HCT116 (cell line): ENCODE data around the gene SNX13. TPM values are rescaled to one million over a fixed set of nuclear protein-coding genes. Genes with fewer than 3 reads are reported as not detected.

Experiments used
- ATAC-seq: fragments of 200-7000 bp; cut with Tn5 transposase; 2 replicates; pipeline ENCODE4 v1.9.1; 2020; ENCODE audit warnings: mild to moderate bottlenecking, moderate library complexity
- BruUV-seq: library from RNA; stranded (reverse); fragments of 400-500 nt; replicated peaks from 2 replicates; lab custom pipeline; 2021; lab: Mats Ljungman, UMichigan
- CTCF ChIA-PET: fragments of 300-600 bp; sonication (Branson Sonifier 250); formaldehyde crosslinking; loops from one replicate; lab custom pipeline; 2021; ENCODE audit warnings: antibody characterized with exemption; lab: Charles Lee
- POLR2A ChIA-PET: fragments of 300-600, 350-600 bp; sonication (Branson Sonifier 250); formaldehyde crosslinking; loops from one replicate; lab custom pipeline; 2021; ENCODE audit warnings: antibody characterized with exemption; lab: Charles Lee
- RAD21 ChIA-PET, 2 experiments: fragments of 300-600 bp; sonication (Branson Sonifier 250); formaldehyde crosslinking; loops; one replicate each; lab custom pipeline; 2023; ENCODE audit warnings: low total read pairs in 2 of 2; ENCODE audit not compliant: uncharacterized antibody in 2 of 2, unreplicated experiment in 2 of 2, low non-redundant PET in 1 of 2; lab: Charles Lee
- DNase-seq: peaks from one replicate; pipeline ENCODE4 v3.0.0-alpha.2; 2010; ENCODE audit warnings: low read depth, low spot score
- H2AFZ ChIP-seq: fragments of 200-600 bp; shearing (Covaris generic), sonication (generic); 2 replicates; pipeline ENCODE4 v1.6.1; 2017; ENCODE audit warnings: low read depth, mixed run types, mixed read lengths, antibody characterized with exemption, low read length; ENCODE audit not compliant: poor library complexity, severe bottlenecking
- H3K27ac ChIP-seq: 2 replicates; pipeline ENCODE4 v1.5.1; 2012; ENCODE audit warnings: low read depth, low read length
- H3K27me3 ChIP-seq: fragments of 200-600 bp; sonication (generic); 2 replicates; pipeline ENCODE4 v1.6.1; 2016; ENCODE audit warnings: mixed run types, low read length, mixed read lengths; ENCODE audit not compliant: insufficient read depth
- H3K36me3 ChIP-seq, 2 experiments: fragments of 200-500 bp in 1 of 2; fragments of 200-600 bp in 1 of 2; sonication (Bioruptor generic) in 1 of 2; sonication (generic) in 1 of 2; 2 replicates each; pipeline versions ENCODE4 v1.5.1 to v1.6.1; 2014 to 2016; ENCODE audit warnings: low read length in 2 of 2, inconsistent platforms in 1 of 2, mixed read lengths in 1 of 2, mixed run types in 1 of 2; ENCODE audit not compliant: insufficient read depth in 2 of 2, control insufficient read depth in 1 of 2
- H3K4me1 ChIP-seq, 2 experiments: fragments of 200-600 bp in 1 of 2; sonication (generic) in 1 of 2; 2 replicates each; pipeline versions ENCODE4 v1.5.1 to v1.6.1; 2012 to 2017; ENCODE audit warnings: low read length in 2 of 2, inconsistent platforms in 1 of 2, mild to moderate bottlenecking in 1 of 2, mixed read lengths in 1 of 2, mixed run types in 1 of 2, moderate library complexity in 1 of 2; ENCODE audit not compliant: insufficient read depth in 2 of 2, control insufficient read depth in 1 of 2
- H3K4me2 ChIP-seq: fragments of 200-600 bp; sonication (generic); 2 replicates; pipeline ENCODE4 v1.6.1; 2017; ENCODE audit warnings: mixed run types, low read length, mixed read lengths
- H3K4me3 ChIP-seq, 2 experiments: fragments of 200-600 bp in 1 of 2; sonication (generic) in 1 of 2; replicated peaks in 1 of 2; 2 replicates each; pipeline ENCODE4 v1.5.1; 2011 to 2016; ENCODE audit warnings: low read length in 2 of 2, control low read depth in 1 of 2, low read depth in 1 of 2, mild to moderate bottlenecking in 1 of 2, mixed read lengths in 1 of 2, mixed run types in 1 of 2
- H3K79me2 ChIP-seq: fragments of 200-600 bp; sonication (generic); 2 replicates; pipeline ENCODE4 v1.6.1; 2017; ENCODE audit warnings: mild to moderate bottlenecking, mixed run types, low read length, moderate library complexity, mixed read lengths; ENCODE audit not compliant: insufficient read depth
- H3K9ac ChIP-seq: fragments of 200-600 bp; sonication (generic); 2 replicates; pipeline ENCODE4 v1.6.1; 2016; ENCODE audit warnings: low read length, mixed read lengths
- H3K9me2 ChIP-seq: fragments of 200-600 bp; sonication (generic), shearing (Covaris generic); 2 replicates; pipeline ENCODE4 v1.6.1; 2017; ENCODE audit warnings: mixed run types, mild to moderate bottlenecking, moderate library complexity; ENCODE audit not compliant: insufficient read depth
- H3K9me3 ChIP-seq, 2 experiments: fragments of 200-500 bp in 1 of 2; fragments of 200-600 bp in 1 of 2; sonication (Bioruptor generic) in 1 of 2; sonication (generic) in 1 of 2; 2 replicates each; pipeline ENCODE4 v1.6.1; 2014 to 2017; ENCODE audit warnings: low read length in 2 of 2, mixed read lengths in 2 of 2, inconsistent platforms in 1 of 2, low read depth in 1 of 2, mild to moderate bottlenecking in 1 of 2, mixed run types in 1 of 2, moderate library complexity in 1 of 2; ENCODE audit not compliant: control insufficient read depth in 1 of 2, insufficient read depth in 1 of 2
- H4K20me1 ChIP-seq: fragments of 200-600 bp; sonication (generic), shearing (Covaris generic); 2 replicates; pipeline ENCODE4 v1.6.1; 2017; ENCODE audit warnings: mixed run types, mild to moderate bottlenecking, moderate library complexity; ENCODE audit not compliant: insufficient read depth
- CEBPB ChIP-seq: IDR thresholded peaks from 2 replicates; pipeline ENCODE4 v1.6.1; 2012; ENCODE audit warnings: low read depth
- EZH2phosphoT487 ChIP-seq: fragments of 200-600 bp; IDR thresholded peaks from 2 replicates; pipeline ENCODE4 v1.6.1; 2018; ENCODE audit warnings: antibody characterized with exemption, borderline replicate concordance
- SIN3A ChIP-seq: IDR thresholded peaks from 2 replicates; pipeline ENCODE4 v1.6.1; 2012; ENCODE audit warnings: low read depth
- intact Hi-C: fragments of 100-400 bp; cut with micrococcal nuclease; formaldehyde crosslinking; loops from 2 replicates; pipeline ENCODE4 v1.10.0; 2022
- total RNA-seq: library from RNA; stranded (reverse); gene quantifications from one replicate; pipeline ENCODE4 v1.2.1, GENCODE V29; 2021; ENCODE audit not compliant: unreplicated experiment
- TF ChIP-seq, protein P1 (sequence below), 3 experiments: fragments of 200-600 bp in 1 of 3; sonication (generic) in 1 of 3; IDR thresholded peaks in 2 of 3; conservative IDR thresholded peaks in 1 of 3; 2 replicates each; pipeline ENCODE4 v1.5.1; 2012 to 2017; ENCODE audit warnings: low read depth in 2 of 3, low read length in 2 of 3, antibody characterized with exemption in 1 of 3, borderline replicate concordance in 1 of 3, control low read depth in 1 of 3, mild to moderate bottlenecking in 1 of 3, mixed read lengths in 1 of 3, mixed run types in 1 of 3, moderate library complexity in 1 of 3; ENCODE audit not compliant: insufficient read depth in 1 of 3
- TF ChIP-seq, protein P2 (sequence below): IDR thresholded peaks from 2 replicates; pipeline ENCODE4 v1.6.1; 2012

The SNX13 gene
- total RNA-seq, 1 experiment from 2014 or later: 33.4 TPM

- Histone ChIP-seq H3K27me3 (no peaks in the 10 kb centered on the region), H3K27ac (no peak overlapping the region), H3K4me3 (no peak overlapping the region), H3K4me2 (no peak overlapping the region), H3K9ac (no peak overlapping the region)
- no TSS peak for BruUV-seq
- RAD21 ChIA-PET: no interaction called here
- CTCF ChIA-PET: no interaction called here
- peak; percentile 65 for TF ChIP-seq CEBPB
- TF ChIP-seq, protein P1, sequence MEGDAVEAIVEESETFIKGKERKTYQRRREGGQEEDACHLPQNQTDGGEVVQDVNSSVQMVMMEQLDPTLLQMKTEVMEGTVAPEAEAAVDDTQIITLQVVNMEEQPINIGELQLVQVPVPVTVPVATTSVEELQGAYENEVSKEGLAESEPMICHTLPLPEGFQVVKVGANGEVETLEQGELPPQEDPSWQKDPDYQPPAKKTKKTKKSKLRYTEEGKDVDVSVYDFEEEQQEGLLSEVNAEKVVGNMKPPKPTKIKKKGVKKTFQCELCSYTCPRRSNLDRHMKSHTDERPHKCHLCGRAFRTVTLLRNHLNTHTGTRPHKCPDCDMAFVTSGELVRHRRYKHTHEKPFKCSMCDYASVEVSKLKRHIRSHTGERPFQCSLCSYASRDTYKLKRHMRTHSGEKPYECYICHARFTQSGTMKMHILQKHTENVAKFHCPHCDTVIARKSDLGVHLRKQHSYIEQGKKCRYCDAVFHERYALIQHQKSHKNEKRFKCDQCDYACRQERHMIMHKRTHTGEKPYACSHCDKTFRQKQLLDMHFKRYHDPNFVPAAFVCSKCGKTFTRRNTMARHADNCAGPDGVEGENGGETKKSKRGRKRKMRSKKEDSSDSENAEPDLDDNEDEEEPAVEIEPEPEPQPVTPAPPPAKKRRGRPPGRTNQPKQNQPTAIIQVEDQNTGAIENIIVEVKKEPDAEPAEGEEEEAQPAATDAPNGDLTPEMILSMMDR (IDR thresholded peaks at IDR 0.05 in 2 of 3, conservative IDR thresholded peaks at IDR 0.05 in 1 of 3; ENCODE audit: borderline replicate concordance in 1 of 3, insufficient read depth in 1 of 3, low read depth in 2 of 3, low read length in 2 of 3): no peak
- TF ChIP-seq, all 23 proteins: peak for 1
- POLR2A ChIA-PET: no interaction called here
- Histone ChIP-seq H3K9me3 (no peaks in the 10 kb centered on the region), H3K79me2 (no peaks in the 10 kb centered on the region), H3K36me3 (no peaks in the 10 kb centered on the region), H2AFZ (no peak overlapping the region), H4K20me1 (0 out of 2 replicates have a peak, but pooled peaks cover 3% of the 10 kb centered on the region), H3K9me2 (no peaks in the 10 kb centered on the region), H3K4me1 (no peaks in the 10 kb centered on the region)
- intact Hi-C loops: no loop called here
- ATAC-seq: no peak
- no peak for DNase-seq
These were observed 167.0 kb downstream of the SNX13 start for GRCh38 chr7:17773289-17773626.

DNA sequence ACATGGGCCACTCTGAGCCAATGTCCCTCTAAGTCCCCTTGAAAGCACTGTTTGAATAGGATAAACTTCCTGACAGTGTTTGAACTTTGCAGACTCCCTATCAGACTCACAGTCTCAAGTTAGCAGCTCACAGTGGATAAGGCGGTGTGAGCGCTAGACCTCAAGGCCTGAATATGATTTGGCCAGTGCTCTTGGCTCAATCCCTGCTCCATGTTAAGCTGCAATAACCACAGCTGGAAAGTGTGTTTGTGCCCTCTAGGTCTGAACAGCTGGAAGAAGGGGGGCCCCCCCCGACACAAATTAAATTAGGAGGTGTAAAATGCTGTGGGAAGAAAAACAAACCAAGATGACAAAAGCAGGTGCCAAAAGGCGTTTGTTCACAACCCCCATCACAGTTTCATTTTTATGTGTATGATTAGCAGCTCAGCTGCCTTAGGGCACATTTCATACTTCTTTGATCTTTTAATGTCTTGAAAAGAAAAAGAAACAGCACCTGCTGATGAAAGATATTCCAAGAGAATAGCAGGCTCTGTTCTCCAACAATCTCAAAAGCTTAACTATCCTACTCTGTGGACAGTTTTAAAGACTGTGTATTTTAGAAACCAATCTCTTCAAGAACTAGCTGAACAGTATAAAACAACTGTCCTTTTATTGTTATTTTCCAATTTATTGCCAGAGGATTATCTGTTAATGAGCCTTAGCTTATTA, 167.6 kb downstream of the SNX13 start:
- RAD21 ChIA-PET: no interaction called here
- Histone ChIP-seq H3K36me3 (no peaks in the 10 kb centered on the region), H3K4me2 (no peak overlapping the region), H3K9me3 (no peaks in the 10 kb centered on the region), H3K9me2 (no peaks in the 10 kb centered on the region), H2AFZ (no peak overlapping the region), H3K4me3 (no peak overlapping the region), H3K79me2 (no peaks in the 10 kb centered on the region), H3K4me1 (no peaks in the 10 kb centered on the region), H4K20me1 (no peaks in the 10 kb centered on the region), H3K9ac (no peak overlapping the region), H3K27ac (no peak overlapping the region), H3K27me3 (no peaks in the 10 kb centered on the region)
- TF ChIP-seq EZH2phosphoT487 (no peak), SIN3A (no peak)
- TF ChIP-seq, protein P2, sequence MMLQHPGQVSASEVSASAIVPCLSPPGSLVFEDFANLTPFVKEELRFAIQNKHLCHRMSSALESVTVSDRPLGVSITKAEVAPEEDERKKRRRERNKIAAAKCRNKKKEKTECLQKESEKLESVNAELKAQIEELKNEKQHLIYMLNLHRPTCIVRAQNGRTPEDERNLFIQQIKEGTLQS: no peak
- intact Hi-C loops: no loop called here
- ATAC-seq: no peak
- BruUV-seq: no TSS peak
- DNase-seq: no peak
- POLR2A ChIA-PET: no interaction called here
- CTCF ChIA-PET: interaction anchor here (3.1 kb wide), 1 partner anchor 572 kb away, joined by 50 read pairs; no protein-coding TSS in a partner anchor
